GM18505 (cell line): ENCODE data around the gene KNSTRN.
A peak's percentile ranks its signal among the peaks of the same experiment; 100 is the strongest.

ENCODE experiments used
- ATAC-seq: cut with Tn5 transposase; IDR thresholded peaks from one replicate; pipeline ENCODE4 v1.9.1; 2021; ENCODE audit not compliant: unreplicated experiment
- POLR2A ChIP-seq: IDR thresholded peaks from 4 replicates; pipeline ENCODE4 v1.6.1; 2011; ENCODE audit warnings: borderline replicate concordance; ENCODE audit not compliant: insufficient read depth, insufficient read length; ENCODE audit errors: extremely low read depth

The KNSTRN gene

DNA sequence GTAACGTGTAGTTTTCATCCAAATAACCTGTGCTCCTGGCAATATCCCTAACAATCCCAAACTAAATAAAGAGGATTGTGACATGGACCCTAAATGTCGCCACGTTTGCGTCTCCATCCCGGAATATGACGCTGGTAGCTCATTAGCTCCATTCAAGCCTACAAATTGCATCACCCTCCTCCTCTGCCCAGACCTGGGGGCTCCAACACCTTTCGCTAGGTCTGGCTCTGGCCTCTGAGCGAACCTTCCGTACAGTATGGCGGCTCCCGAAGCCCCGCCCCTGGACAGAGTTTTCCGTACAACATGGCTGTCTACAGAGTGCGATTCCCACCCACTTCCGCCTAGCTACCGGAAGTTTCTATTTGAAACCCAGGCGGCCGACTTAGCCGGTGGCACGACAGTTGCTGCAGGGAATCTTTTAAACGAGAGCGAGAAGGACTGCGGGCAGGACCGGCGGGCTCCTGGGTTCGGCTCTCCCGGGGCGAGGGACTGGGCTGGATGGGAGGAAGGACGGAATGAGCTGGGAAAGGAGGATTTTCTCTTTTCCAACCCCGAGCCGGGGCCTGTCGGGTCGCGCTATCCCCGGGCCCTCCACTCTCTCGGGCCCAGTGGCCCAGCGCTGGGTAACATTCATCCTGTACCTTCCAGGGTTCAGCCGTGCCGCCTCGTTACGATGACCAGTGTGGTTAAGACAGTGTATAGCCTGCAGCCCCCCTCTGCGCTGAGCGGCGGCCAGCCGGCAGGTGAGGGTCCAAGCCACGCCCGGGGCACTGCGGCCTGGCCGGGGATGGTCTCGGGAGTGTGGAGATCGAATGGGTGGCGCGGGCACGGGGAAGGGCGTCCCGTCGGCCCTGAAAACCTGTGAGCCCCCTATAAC lies at the start of gene KNSTRN:
KNSTRN (plus strand) TSS at position 142 of the 877 bp plus-strand sequence; CDS start at position 257, 115 bp downstream.
- peak; percentile 92 for ATAC-seq
- TF ChIP-seq POLR2A, result peak; percentile 67

- no peak for TF ChIP-seq POLR2A
- ATAC-seq, result no peak
Observed at GRCh38 chr15:40333922-40334492, 48.5 kb upstream of the KNSTRN start.

GRCh38 chr15:40334541-40334940 lies 48.0 kb upstream of the KNSTRN start:
- TF ChIP-seq POLR2A, result no peak
- no peak for ATAC-seq

DNA sequence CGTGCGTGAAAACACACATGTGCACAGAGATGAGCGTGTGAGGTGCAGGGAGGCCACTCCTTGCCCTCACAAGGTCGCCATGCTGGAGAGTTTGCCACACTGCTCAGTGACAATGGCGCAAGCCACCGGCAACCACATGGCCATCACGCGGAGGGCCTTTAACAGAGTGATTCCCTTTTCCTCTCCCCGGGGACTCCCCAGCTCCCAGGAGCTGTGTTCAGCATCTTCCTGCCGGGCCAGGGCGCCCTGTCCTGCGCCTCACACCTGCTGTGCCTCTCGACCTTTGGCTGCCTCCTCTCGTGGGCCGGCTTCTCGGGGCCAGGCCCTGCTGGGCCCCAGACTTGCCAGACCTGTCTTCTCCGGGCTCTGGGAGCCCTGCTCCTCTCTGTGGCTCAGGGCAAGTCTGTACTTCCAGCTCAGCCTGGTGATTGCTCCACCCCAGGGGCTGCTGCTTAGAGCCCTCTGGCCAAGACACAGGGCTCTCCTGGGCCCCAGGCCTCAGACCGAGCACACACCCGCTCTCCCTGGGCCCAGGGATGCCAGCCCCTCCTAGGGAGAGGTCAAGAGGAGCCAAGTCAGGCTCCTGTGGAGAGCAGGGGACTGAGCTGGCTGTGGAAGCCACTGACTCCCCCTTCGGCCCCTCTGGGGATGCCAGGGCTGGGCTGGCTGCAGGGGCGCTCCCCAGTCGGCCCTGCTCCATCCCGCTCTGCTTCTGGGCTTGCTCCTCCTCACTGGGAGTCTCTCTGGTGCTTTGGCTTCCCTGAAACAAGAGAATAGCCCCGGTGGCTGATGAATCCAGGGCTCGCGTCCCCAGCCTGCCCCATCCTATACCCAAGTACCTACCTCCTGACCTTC lies 47.4 kb upstream of the KNSTRN start:
- no peak for ATAC-seq
- no peak for TF ChIP-seq POLR2A

DNA sequence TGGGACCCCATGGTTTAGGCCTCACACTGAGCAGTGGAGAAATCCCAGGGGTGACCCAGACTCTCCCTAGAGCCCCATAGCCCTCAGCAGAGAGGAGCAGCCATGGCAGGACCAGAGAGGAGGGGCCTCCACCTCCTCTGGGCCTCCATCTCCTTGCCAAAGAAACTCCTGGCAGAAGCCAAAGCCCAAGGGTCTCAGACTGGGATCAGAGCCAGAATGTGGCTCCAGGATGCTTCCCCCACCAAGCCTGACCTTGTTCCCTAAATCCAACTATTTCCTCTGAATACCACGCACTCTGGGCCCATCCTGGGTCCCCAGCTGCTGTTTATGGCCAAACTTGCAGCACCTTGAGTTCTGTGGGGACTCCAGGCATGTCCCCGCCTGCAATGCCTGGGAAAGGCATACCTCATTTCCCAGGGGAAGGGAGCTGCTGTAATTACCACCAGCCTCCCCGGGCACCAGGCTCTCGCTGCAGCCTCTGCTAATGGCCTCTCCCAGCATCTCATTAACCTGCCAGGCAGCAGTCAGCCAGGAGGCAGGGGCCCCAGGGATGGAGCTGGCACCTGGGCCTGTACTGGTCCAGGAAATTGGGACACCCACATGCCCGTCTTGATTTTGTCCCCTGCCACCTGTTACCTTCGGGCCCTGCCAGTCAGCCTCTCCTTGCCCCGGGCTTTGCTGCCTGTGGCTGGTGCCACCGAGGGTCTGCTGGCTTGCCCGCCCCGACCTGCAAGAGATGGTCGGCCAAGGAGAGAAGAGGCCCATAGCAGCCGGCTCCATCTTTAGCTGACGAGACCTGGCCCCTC lies 46.4 kb upstream of the KNSTRN start:
- ATAC-seq, result no peak
- no peak for TF ChIP-seq POLR2A

GRCh38 chr15:40336744-40337122 lies 45.8 kb upstream of the KNSTRN start:
- no peak for TF ChIP-seq POLR2A
- ATAC-seq, result no peak

DNA sequence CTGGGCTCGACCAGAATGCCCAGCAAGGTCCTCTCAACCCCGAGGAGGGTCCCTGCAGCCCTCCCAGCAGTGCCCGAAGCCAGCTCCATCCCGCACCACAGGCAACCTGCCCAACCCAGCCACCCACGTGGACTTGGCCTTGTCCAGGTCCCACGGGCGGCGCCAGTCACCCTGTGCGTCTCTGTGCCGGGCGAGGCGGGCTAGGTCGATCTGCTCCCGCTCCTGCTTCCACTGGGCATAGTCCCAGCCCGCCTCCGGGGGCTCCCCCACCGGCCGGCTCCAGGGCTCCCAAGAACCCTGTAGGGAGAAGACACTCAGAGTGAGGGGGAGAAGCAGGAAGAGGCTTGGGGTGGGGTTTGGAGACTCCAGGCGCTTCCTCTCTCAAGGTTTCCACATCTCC lies 44.9 kb upstream of the KNSTRN start:
- ATAC-seq, result no peak
- no peak for TF ChIP-seq POLR2A

- ATAC-seq, result no peak
- no peak for TF ChIP-seq POLR2A
Observed at GRCh38 chr15:40338041-40338657, 44.4 kb upstream of the KNSTRN start.

GRCh38 chr15:40338921-40339620 lies 43.5 kb upstream of the KNSTRN start:
- no peak for ATAC-seq
- no peak for TF ChIP-seq POLR2A

- ATAC-seq, result no peak
- no peak for TF ChIP-seq POLR2A
Observed at GRCh38 chr15:40339621-40339945, 42.9 kb upstream of the KNSTRN start.

DNA sequence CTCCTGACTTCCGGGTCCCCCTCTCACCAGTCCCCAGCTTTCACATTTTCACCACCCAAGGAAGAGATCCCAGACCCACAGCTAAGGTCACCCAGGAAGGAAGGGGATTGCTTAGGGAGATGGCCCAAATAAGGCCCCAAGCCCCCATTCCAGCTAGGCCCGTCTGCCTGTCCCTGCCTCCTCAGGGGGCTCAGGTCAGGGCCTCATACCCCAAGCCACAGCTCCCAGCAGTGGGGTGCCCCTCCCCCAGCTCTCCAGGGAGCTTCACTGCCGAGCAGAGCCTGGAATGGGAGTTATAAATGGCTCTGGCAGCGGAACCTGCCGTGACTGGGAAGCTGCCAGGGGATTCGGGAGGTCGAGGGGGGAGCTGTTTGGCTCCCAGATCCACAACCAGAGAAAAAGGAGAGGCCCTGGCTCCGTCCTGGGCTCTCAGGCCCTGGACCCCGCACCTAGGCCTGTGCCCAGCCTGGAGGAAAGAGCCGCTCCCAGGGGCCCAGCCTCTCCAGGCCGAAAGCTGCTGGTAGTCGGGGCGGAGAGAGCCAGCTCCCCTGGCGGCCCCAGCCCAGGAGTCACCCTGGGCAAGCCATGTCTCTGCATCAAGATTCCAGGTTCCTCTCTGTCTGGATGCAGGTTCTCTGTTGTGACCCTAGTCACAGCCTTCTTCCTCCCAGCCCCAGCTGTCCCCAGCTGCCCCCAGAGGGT lies 42.3 kb upstream of the KNSTRN start:
- no peak for TF ChIP-seq POLR2A
- ATAC-seq, result no peak
